GM13977 (cell line): ENCODE results near the gene SMPD4.
"Not testable (repeated sequence)": the region's sequence is repeated elsewhere in the genome, so short reads cannot be mapped to it uniquely, and the experiment has no call there.

Experiments used
- DNase-seq: peaks from one replicate; pipeline ENCODE4 v3.0.0; 2012; ENCODE audit warnings: low spot score
- CTCF ChIP-seq: IDR thresholded peaks from 2 replicates; pipeline ENCODE4 v1.5.1; 2012; ENCODE audit warnings: mild to moderate bottlenecking, control low read depth; ENCODE audit not compliant: insufficient read depth; ENCODE audit errors: extremely low read depth, missing control alignments
- in situ Hi-C: fragments of 300-500 bp; cut with MboI; formaldehyde crosslinking; loops from one replicate; pipeline ENCODE4 v1.12.0; 2022; ENCODE audit warnings: low sequenced_read_pairs, low pct_unique_long_range_greater_than_20kb, mixed read lengths, inconsistent platforms; ENCODE audit not compliant: unreplicated experiment

The SMPD4 gene

GRCh38 chr2:130198343-130198742 lies 16.9 kb upstream of the SMPD4 start, which contains the start of gene TUBA3E:
TUBA3E (minus strand) TSS chr2:130198439; CDS start chr2:130198360, 79 bp downstream.
- no peak for DNase-seq
- in situ Hi-C loops: no loop called here
- no peak for TF ChIP-seq CTCF

- in situ Hi-C loops, DNase-seq: not testable (repeated sequence)
Measured at GRCh38 chr2:130196052-130196451, 14.7 kb upstream of the SMPD4 start.

- in situ Hi-C loops, DNase-seq: not testable (repeated sequence)
Measured at GRCh38 chr2:130195089-130195635, 13.8 kb upstream of the SMPD4 start.

DNA sequence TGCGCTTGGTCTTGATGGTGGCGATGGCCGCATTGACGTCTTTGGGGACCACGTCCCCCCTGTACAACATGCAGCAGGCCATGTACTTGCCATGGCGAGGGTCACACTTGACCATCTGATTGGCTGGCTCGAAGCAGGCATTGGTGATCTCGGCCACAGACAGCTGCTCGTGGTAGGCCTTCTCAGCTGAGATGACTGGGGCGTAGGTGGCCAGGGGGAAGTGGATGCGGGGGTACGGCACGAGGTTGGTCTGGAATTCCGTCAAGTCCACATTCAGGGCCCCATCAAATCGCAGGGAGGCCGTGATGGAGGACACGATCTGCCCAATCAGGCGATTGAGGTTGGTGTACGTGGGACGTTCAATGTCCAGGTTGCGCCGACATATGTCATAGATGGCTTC lies 12.4 kb upstream of the SMPD4 start:
- DNase-seq, in situ Hi-C loops: not testable (repeated sequence)

GRCh38 chr2:130192451-130192850 lies 11.0 kb upstream of the SMPD4 start:
- in situ Hi-C loops, DNase-seq: not testable (repeated sequence)

DNA sequence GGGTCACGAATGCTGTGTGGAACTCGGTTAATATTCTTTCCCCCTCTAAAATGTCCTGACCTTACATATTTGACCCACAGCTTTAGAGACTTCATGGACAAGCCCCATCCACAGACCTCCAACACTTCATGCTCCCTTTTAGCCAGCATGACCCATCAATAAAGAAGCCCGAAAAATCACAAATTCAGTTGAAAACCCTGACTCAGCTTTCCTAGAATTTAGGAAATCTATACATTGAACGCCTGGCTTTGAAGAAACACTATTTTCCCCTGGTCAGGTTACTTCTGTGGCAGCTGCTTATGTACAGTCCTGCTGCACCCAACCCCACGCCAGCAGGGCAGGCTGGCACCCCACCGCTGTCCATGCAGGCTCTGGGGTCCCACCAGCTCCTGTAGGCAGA lies 9.9 kb upstream of the SMPD4 start:
- in situ Hi-C loops: not testable (repeated sequence)

DNA sequence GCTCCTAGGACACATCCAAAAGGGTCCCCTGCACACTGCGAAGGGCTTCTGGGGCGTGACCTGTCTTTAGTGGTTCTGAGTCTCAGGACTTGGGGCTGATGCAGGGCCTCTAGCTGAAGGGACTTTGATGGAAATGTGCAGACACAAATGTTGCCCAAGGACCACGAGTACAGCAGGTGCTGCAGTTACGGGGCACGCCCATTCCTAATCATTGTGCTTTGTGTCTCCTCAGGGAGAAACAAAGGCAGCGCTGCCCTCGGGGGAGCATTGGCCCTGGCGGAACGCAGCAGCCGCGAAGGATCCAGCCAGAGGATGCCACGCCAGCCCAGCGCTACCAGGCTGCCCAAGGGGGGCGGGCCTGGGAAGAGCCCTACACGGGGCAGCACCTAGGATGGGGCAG lies 8.8 kb upstream of the SMPD4 start:
- DNase-seq: no peak
- TF ChIP-seq CTCF: no peak
- in situ Hi-C loops: no loop called here

More for the DNA sequence above, 9.9 kb upstream of the SMPD4 start:
- not testable (repeated sequence) for DNase-seq

DNA sequence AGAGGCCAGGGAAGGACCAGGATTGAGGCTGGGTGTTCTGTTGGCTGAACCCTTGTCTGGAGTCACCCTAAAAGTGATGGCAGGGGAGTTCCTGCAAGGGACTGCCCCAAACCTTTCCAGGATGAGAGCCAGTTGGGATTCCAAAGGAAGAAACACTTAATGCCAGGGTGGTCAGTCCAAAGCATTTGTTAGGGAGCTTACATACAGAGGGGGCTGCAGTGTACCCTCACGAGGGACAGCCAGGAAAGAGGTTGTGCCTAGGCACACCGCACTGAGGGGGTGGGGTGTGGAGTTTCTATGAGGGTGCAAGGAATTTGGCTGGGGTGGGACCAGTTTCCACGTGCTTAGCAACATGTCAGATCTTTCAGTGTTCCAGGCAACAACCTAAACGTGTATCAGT lies 7.6 kb upstream of the SMPD4 start:
- DNase-seq: not testable (repeated sequence)
- in situ Hi-C loops: loop anchor here (5.0 kb wide), 1 partner anchor 1298 kb away; no protein-coding TSS in a partner anchor

DNA sequence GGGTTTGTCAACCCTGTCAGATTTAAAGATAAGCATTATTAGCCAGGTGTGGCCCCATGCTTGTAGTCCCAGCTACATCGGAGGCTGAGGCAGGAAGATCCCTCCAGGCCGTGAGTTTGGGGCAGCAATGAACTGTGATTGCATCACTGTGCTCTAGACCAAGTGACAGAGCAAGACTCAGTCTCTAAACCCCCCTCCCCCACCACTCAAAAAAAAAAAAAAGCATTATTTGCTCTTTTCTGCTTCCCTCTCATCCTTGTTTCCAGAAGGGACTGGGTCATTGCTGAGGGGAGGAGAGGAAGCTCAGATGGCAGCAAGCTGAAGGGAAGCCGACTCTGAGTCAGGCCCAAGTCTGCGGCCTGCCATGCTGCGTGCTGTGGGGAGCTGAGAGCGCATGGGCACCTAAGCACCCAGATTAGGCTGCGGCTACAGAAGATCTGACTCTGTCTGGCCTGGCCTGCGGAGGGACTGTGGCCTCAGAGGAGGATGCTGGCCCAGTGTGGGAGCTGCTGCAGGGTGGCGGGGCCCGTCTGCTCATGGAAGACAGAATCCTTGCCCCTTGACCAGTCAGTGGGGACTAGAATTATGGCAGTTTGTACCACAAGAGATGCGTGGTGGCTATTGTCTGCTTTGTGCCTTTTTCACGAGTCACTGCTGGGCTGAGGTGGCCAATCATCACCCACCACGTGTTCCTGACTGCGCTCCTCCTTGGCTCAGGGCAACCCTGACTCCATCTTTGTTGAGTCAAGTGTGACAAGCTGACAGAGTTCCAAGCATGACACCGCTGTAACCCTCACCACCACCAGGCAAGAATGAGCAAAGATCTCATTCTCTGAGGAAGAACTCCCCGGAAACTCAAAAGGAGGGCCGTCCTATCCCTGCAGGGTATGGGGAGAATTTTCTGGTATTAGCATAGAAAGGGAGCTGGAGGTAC lies 6.7 kb upstream of the SMPD4 start:
- not testable (repeated sequence) for DNase-seq
- in situ Hi-C loops: loop anchor here (5.0 kb wide), 1 partner anchor 1299 kb away; no protein-coding TSS in a partner anchor

DNA sequence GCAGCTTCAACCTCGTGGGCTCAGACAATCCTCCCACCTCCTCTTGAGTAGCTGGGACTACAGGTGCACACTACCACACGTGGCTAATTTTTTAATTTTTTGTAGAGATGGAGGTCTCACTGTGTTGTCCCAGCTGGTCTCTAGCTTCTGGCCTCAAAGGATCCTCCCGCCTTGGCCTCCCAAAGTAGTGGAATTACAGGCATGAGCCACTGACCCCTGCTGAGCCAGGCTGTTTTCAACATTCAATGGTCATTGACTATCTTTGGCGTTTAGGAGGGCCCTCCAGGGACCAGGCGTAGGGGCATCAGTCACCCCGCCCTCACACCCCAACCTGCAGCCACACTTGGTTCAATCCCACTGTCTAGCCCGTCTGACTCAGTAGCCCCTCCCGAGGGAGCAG lies 5.9 kb upstream of the SMPD4 start:
- TF ChIP-seq CTCF: no peak
- in situ Hi-C loops: loop anchor here (5.0 kb wide), 1 partner anchor 1300 kb away; no protein-coding TSS in a partner anchor
- no peak for DNase-seq
